HL-60 (cell line): Measurements from ENCODE around the gene PARD6G.

Experiments used
- DNase-seq, 2 experiments: peaks; one replicate each; pipeline ENCODE4 v3.0.0-alpha.2; 2010 to 2020; ENCODE audit warnings: low read depth in 1 of 2, low spot score in 1 of 2
- H3K27ac ChIP-seq: fragments of 250-450 bp; sonication (Bioruptor Pico); replicated peaks from 2 replicates; pipeline ENCODE4 v1.5.1; 2020; ENCODE audit warnings: mild to moderate bottlenecking, moderate library complexity
- H3K27me3 ChIP-seq: fragments of 250-450 bp; sonication (Bioruptor Pico); 2 replicates; pipeline ENCODE4 v1.5.1; 2021; ENCODE audit warnings: mild to moderate bottlenecking, moderate library complexity; ENCODE audit not compliant: insufficient read depth, poor library complexity, severe bottlenecking
- H3K4me3 ChIP-seq: replicated peaks from 2 replicates; pipeline ENCODE4 v1.5.1; 2011; ENCODE audit warnings: mild to moderate bottlenecking, control low read depth, low read length; ENCODE audit not compliant: insufficient read depth
- GABPA ChIP-seq: IDR thresholded peaks from 2 replicates; pipeline ENCODE4 v1.6.1; 2012; ENCODE audit warnings: low read depth
- POLR2AphosphoS5 ChIP-seq: IDR thresholded peaks from 2 replicates; pipeline ENCODE4 v1.6.1; 2012; ENCODE audit warnings: low read depth
- SPI1 ChIP-seq: IDR thresholded peaks from 2 replicates; pipeline ENCODE4 v1.6.1; 2012; ENCODE audit warnings: low read depth, mild to moderate bottlenecking, borderline replicate concordance
- TF ChIP-seq, protein P1 (sequence below): IDR thresholded peaks from 2 replicates; pipeline ENCODE4 v1.6.1; 2012; ENCODE audit warnings: low read depth; ENCODE audit not compliant: insufficient replicate concordance
- TF ChIP-seq, protein P2 (sequence below): IDR thresholded peaks from one replicate; pipeline ENCODE4 v1.5.1; 2011; ENCODE audit warnings: low read length, control low read depth, inconsistent platforms; ENCODE audit not compliant: insufficient read depth

PARD6G gene

DNA sequence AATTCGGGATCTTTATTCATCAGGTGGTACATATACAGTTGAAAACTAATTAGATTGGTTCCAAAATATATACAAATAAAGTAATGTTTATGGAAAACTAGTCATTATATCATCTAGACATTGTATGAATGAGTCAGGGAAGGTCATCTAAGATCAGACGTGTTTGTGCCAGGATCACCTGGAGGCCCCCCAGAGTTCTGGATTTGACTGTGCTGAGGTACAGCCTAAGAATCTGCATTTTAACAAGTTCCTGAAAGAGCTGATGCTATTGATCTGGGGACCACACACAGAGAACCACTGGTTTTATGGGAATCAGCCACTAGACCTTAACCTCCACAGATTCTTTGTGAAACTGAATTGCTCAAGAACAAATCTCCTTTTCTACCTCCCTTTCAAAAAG lies 43.2 kb downstream of the PARD6G start:
- Histone ChIP-seq H3K27ac (no peak overlapping the region), H3K27me3 (no peaks in the 10 kb centered on the region), H3K4me3 (no peak overlapping the region)
- DNase-seq: no peak
- no peak for TF ChIP-seq SPI1
- no peak for TF ChIP-seq POLR2AphosphoS5
- TF ChIP-seq GABPA: no peak
- TF ChIP-seq, protein P1, sequence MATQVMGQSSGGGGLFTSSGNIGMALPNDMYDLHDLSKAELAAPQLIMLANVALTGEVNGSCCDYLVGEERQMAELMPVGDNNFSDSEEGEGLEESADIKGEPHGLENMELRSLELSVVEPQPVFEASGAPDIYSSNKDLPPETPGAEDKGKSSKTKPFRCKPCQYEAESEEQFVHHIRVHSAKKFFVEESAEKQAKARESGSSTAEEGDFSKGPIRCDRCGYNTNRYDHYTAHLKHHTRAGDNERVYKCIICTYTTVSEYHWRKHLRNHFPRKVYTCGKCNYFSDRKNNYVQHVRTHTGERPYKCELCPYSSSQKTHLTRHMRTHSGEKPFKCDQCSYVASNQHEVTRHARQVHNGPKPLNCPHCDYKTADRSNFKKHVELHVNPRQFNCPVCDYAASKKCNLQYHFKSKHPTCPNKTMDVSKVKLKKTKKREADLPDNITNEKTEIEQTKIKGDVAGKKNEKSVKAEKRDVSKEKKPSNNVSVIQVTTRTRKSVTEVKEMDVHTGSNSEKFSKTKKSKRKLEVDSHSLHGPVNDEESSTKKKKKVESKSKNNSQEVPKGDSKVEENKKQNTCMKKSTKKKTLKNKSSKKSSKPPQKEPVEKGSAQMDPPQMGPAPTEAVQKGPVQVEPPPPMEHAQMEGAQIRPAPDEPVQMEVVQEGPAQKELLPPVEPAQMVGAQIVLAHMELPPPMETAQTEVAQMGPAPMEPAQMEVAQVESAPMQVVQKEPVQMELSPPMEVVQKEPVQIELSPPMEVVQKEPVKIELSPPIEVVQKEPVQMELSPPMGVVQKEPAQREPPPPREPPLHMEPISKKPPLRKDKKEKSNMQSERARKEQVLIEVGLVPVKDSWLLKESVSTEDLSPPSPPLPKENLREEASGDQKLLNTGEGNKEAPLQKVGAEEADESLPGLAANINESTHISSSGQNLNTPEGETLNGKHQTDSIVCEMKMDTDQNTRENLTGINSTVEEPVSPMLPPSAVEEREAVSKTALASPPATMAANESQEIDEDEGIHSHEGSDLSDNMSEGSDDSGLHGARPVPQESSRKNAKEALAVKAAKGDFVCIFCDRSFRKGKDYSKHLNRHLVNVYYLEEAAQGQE: no peak
- TF ChIP-seq, protein P2, sequence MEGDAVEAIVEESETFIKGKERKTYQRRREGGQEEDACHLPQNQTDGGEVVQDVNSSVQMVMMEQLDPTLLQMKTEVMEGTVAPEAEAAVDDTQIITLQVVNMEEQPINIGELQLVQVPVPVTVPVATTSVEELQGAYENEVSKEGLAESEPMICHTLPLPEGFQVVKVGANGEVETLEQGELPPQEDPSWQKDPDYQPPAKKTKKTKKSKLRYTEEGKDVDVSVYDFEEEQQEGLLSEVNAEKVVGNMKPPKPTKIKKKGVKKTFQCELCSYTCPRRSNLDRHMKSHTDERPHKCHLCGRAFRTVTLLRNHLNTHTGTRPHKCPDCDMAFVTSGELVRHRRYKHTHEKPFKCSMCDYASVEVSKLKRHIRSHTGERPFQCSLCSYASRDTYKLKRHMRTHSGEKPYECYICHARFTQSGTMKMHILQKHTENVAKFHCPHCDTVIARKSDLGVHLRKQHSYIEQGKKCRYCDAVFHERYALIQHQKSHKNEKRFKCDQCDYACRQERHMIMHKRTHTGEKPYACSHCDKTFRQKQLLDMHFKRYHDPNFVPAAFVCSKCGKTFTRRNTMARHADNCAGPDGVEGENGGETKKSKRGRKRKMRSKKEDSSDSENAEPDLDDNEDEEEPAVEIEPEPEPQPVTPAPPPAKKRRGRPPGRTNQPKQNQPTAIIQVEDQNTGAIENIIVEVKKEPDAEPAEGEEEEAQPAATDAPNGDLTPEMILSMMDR: no peak

DNA sequence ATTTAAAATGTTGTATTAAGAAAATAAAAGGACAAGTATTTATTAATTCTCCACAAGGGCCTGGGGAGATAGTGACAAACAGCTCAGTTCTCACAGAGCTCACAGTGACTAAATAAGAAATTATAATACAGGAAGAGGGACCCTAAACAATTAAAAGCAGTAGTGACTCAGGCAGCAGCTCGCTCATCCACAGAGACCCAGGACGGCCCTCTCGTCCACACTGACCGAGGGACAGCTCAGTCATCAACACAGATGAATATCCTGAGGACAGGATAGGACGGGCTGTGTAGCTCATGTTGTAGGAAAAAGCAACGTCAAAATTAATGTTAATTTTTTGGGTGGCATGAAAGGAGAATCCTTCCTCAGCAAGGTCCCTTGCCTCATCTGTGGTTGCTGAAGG lies 44.1 kb downstream of the PARD6G start:
- no peak overlapping the region for H3K4me3 ChIP-seq
- no peak overlapping the region for H3K27ac ChIP-seq
- TF ChIP-seq, protein P2: no peak
- TF ChIP-seq POLR2AphosphoS5 (no peak), GABPA (no peak), SPI1 (no peak)
- TF ChIP-seq, protein P1: no peak
- peaks cover 3% of the 10 kb centered on the region for H3K27me3 ChIP-seq
- DNase-seq: no peak

DNA sequence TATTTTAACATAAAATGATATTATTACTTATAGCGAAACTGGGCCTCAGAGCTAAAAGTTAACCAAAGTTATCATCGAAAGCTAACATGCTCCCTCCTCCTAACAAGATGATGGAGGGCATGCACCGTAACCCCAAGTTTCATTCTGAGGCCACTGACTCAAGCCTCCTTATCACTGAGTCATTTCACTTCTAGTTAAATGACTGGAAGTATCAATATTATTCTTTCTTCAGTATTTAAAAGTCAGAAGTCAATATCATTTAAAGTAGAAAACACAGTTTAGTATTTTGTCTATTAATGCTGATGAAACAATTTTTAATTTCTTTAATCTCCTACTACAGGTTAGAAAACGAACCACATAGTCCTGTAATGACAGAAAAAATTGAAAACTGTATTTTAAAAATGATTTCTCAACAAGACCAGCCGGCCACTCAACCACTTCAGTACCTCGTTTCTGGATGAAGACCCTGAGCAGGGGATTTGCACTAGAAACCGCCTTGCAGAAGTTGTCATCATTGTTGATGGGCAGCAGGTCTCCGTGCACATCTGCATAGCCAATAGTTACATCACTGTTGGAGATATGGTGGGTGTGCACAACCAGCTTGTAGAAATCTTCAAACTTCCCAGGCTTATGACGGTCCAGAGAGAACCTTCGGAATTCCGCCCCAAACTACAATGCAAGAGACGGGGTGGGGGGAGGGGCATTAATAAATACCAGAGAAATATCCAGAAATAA lies 44.9 kb downstream of the PARD6G start:
- TF ChIP-seq POLR2AphosphoS5 (no peak), GABPA (no peak), SPI1 (no peak)
- TF ChIP-seq, protein P1: no peak
- TF ChIP-seq, protein P2: no peak
- H3K27me3 ChIP-seq: peaks cover 3% of the 10 kb centered on the region
- no peak for DNase-seq
- no peak overlapping the region for H3K27ac ChIP-seq
- H3K4me3 ChIP-seq: no peak overlapping the region
